Measurements from ENCODE around the gene ITPR2. TPM values are rescaled to one million over a fixed set of nuclear protein-coding genes. Genes with fewer than 3 reads are reported as not detected.

ITPR2 gene
- total and polyA plus RNA-seq, 2 of the 13 experiments (the other 11 are each of a cell fraction or from before 2014, with no cell fraction given) = 31.9 to 81.9 TPM

- no peak for TF ChIP-seq HNRNPK (IDR thresholded peaks at IDR 0.05; ENCODE audit: low read depth, low read length, poor library complexity, severe bottlenecking)
- no peak for TF ChIP-seq PATZ1 (CRISPR knock-in tag; IDR thresholded peaks at IDR 0.05)
- no peak for TF ChIP-seq MEIS2 (CRISPR knock-in tag; IDR thresholded peaks at IDR 0.05)
- no peak for TF ChIP-seq ZNF331 (CRISPR knock-in tag; IDR thresholded peaks at IDR 0.05)
- TF ChIP-seq NRL (CRISPR knock-in tag; IDR thresholded peaks at IDR 0.05; ENCODE audit: borderline replicate concordance) = no peak
- TF ChIP-seq, protein P1, sequence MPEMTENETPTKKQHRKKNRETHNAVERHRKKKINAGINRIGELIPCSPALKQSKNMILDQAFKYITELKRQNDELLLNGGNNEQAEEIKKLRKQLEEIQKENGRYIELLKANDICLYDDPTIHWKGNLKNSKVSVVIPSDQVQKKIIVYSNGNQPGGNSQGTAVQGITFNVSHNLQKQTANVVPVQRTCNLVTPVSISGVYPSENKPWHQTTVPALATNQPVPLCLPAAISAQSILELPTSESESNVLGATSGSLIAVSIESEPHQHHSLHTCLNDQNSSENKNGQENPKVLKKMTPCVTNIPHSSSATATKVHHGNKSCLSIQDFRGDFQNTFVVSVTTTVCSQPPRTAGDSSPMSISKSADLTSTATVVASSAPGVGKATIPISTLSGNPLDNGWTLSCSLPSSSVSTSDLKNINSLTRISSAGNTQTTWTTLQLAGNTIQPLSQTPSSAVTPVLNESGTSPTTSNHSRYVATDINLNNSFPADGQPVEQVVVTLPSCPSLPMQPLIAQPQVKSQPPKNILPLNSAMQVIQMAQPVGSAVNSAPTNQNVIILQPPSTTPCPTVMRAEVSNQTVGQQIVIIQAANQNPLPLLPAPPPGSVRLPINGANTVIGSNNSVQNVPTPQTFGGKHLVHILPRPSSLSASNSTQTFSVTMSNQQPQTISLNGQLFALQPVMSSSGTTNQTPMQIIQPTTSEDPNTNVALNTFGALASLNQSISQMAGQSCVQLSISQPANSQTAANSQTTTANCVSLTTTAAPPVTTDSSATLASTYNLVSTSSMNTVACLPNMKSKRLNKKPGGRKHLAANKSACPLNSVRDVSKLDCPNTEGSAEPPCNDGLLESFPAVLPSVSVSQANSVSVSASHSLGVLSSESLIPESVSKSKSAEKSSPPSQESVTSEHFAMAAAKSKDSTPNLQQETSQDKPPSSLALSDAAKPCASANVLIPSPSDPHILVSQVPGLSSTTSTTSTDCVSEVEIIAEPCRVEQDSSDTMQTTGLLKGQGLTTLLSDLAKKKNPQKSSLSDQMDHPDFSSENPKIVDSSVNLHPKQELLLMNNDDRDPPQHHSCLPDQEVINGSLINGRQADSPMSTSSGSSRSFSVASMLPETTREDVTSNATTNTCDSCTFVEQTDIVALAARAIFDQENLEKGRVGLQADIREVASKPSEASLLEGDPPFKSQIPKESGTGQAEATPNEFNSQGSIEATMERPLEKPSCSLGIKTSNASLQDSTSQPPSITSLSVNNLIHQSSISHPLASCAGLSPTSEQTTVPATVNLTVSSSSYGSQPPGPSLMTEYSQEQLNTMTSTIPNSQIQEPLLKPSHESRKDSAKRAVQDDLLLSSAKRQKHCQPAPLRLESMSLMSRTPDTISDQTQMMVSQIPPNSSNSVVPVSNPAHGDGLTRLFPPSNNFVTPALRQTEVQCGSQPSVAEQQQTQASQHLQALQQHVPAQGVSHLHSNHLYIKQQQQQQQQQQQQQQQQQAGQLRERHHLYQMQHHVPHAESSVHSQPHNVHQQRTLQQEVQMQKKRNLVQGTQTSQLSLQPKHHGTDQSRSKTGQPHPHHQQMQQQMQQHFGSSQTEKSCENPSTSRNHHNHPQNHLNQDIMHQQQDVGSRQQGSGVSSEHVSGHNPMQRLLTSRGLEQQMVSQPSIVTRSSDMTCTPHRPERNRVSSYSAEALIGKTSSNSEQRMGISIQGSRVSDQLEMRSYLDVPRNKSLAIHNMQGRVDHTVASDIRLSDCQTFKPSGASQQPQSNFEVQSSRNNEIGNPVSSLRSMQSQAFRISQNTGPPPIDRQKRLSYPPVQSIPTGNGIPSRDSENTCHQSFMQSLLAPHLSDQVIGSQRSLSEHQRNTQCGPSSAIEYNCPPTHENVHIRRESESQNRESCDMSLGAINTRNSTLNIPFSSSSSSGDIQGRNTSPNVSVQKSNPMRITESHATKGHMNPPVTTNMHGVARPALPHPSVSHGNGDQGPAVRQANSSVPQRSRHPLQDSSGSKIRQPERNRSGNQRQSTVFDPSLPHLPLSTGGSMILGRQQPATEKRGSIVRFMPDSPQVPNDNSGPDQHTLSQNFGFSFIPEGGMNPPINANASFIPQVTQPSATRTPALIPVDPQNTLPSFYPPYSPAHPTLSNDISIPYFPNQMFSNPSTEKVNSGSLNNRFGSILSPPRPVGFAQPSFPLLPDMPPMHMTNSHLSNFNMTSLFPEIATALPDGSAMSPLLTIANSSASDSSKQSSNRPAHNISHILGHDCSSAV (CRISPR knock-in tag; IDR thresholded peaks at IDR 0.05; ENCODE audit: borderline replicate concordance) = no peak
- no peak for TF ChIP-seq ZNF761 (CRISPR knock-in tag; conservative IDR thresholded peaks at IDR 0.05)
- no peak for TF ChIP-seq ZNF337 (CRISPR knock-in tag; IDR thresholded peaks at IDR 0.05; ENCODE audit: borderline replicate concordance, low read depth)
- no peak for TF ChIP-seq ZNF816 (CRISPR knock-in tag; IDR thresholded peaks at IDR 0.05; ENCODE audit: borderline replicate concordance)
- TF ChIP-seq PAWR (CRISPR knock-in tag; IDR thresholded peaks at IDR 0.05; ENCODE audit: borderline replicate concordance) = no peak
- no peak for TF ChIP-seq ZC3H13 (CRISPR knock-in tag; IDR thresholded peaks at IDR 0.05)
- no peak for TF ChIP-seq ZNF784 (CRISPR knock-in tag; IDR thresholded peaks at IDR 0.05; ENCODE audit: borderline replicate concordance)
- no peak for TF ChIP-seq SMC3 (IDR thresholded peaks at IDR 0.05; ENCODE audit: low read length)
- no peak for TF ChIP-seq ZNF678 (CRISPR knock-in tag; IDR thresholded peaks at IDR 0.05)
- no peak for TF ChIP-seq KAT2B (IDR thresholded peaks at IDR 0.05; ENCODE audit: borderline replicate concordance, low read depth, low read length)
- no peak; the same call in 1 of the 2 replicates for TF ChIP-seq HOXA3 (CRISPR knock-in tag; IDR thresholded peaks at IDR 0.05)
- peak; percentile 47 for TF ChIP-seq ASH2L (IDR thresholded peaks at IDR 0.05; ENCODE audit: insufficient read length, low read depth, low read length)
- TF ChIP-seq ZNF430 (CRISPR knock-in tag; IDR thresholded peaks at IDR 0.05) = no peak
- TF ChIP-seq SNRNP70 (IDR thresholded peaks at IDR 0.05; ENCODE audit: low read depth, low read length) = no peak
- TF ChIP-seq PCBP2 (optimal IDR thresholded peaks at IDR 0.05; ENCODE audit: low read depth, low read length, poor library complexity, severe bottlenecking) = no peak
Observed at GRCh38 chr12:26630546-26631027, 202.4 kb downstream of the ITPR2 start (continued).
